ENCODE measurements around the gene CNGB1. TPM values are rescaled to one million over a fixed set of nuclear protein-coding genes. Genes with fewer than 3 reads are reported as not detected.

Gene CNGB1
- total and polyA plus RNA-seq, 2 donors (not counting 1 experiment from before 2014, with no cell fraction given): not detected

DNA sequence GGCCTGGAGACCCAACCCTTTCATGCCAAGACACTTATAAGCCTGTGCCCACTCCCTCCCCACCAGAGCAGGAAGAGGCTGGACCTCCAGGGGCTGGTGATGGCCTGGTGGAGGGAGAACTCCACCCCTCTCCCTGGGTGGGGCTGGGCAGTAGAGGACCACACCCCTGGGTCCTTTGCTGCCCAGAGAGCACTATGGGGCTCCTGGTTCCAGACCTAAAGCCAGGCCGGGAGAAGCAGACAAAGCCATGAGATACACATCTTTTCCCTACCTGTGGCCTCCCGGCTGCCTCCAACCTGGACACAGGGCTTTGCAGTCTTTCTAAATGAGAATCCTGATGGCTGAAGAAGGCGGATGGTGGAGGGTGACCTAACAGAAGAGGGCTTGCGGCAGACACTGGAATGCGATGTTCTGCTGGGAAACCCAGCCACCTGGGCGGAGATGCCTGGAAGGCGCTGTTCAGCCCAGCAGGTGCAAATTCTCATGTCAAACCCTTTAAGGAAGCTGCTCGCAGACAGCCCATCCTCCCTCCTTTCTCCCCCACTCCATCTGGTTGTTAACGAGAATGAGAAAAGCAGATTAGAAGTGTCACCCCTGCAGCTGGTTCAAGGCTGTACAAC is 124.7 kb downstream of the CNGB1 start:
- TF ChIP-seq CTCF (conservative IDR thresholded peaks at IDR 0.05 in 1 of 2, IDR thresholded peaks at IDR 0.05 in 1 of 2; ENCODE audit: low read depth in 1 of 2, low read length in 2 of 2): no peak
- no peak for TF ChIP-seq EZH2 (IDR thresholded peaks at IDR 0.05; ENCODE audit: low read length, missing control alignments)
- no peak overlapping the region for H3K4me2 ChIP-seq (ENCODE audit: extremely low read depth, insufficient read depth, low read length)

GRCh38 chr16:57845115-57845514 is 125.8 kb downstream of the CNGB1 start:
- H2AFZ ChIP-seq (ENCODE audit: low read length): no peak overlapping the region
- TF ChIP-seq CTCF (conservative IDR thresholded peaks at IDR 0.05 in 1 of 2, IDR thresholded peaks at IDR 0.05 in 1 of 2; ENCODE audit: low read depth in 1 of 2, low read length in 2 of 2) (no peak), EZH2 (IDR thresholded peaks at IDR 0.05; ENCODE audit: low read length, missing control alignments) (no peak)
- no peaks in the 10 kb centered on the region for H3K9me3 ChIP-seq (ENCODE audit: control insufficient read depth, insufficient read depth, low read depth, low read length)
- H3K9ac ChIP-seq (ENCODE audit: insufficient read depth, low read length): no peak overlapping the region
- no peaks in the 10 kb centered on the region for H3K79me2 ChIP-seq (ENCODE audit: control insufficient read depth, insufficient read depth, low read length)
- peaks cover 5% of the 10 kb centered on the region for H3K27me3 ChIP-seq (ENCODE audit: control insufficient read depth, insufficient read depth, low read length)
- no peak overlapping the region for H3K4me2 ChIP-seq (ENCODE audit: extremely low read depth, insufficient read depth, low read length)
- H3K4me3 ChIP-seq (replicated peaks in 1 of 4; ENCODE audit: control extremely low read depth in 1 of 4, insufficient read depth in 1 of 4, low read depth in 3 of 4, low read length in 4 of 4): no peak overlapping the region
- H3K36me3 ChIP-seq (ENCODE audit: control insufficient read depth, insufficient read depth, low read length): no peaks in the 10 kb centered on the region
- no peak overlapping the region for H3K27ac ChIP-seq (ENCODE audit: insufficient read depth, low read length)
- H4K20me1 ChIP-seq (ENCODE audit: control insufficient read depth, extremely low read depth, insufficient read depth, low read length): no peaks in the 10 kb centered on the region
- DNase-seq (ENCODE audit: low read depth in 2 of 2): no peak
- H3K4me1 ChIP-seq (ENCODE audit: control insufficient read depth, extremely low read depth, insufficient read depth, low read length): no peaks in the 10 kb centered on the region

More for the DNA sequence above, 124.7 kb downstream of the CNGB1 start:
- Histone ChIP-seq H3K36me3 (ENCODE audit: control insufficient read depth, insufficient read depth, low read length) (no peaks in the 10 kb centered on the region), H3K9me3 (ENCODE audit: control insufficient read depth, insufficient read depth, low read depth, low read length) (no peaks in the 10 kb centered on the region), H3K4me1 (ENCODE audit: control insufficient read depth, extremely low read depth, insufficient read depth, low read length) (no peaks in the 10 kb centered on the region), H3K4me3 (replicated peaks in 1 of 4; ENCODE audit: control extremely low read depth in 1 of 4, insufficient read depth in 1 of 4, low read depth in 3 of 4, low read length in 4 of 4) (no peak overlapping the region), H3K27ac (ENCODE audit: insufficient read depth, low read length) (no peak overlapping the region), H3K27me3 (ENCODE audit: control insufficient read depth, insufficient read depth, low read length) (peaks cover 5% of the 10 kb centered on the region), H3K79me2 (ENCODE audit: control insufficient read depth, insufficient read depth, low read length) (no peaks in the 10 kb centered on the region), H3K9ac (ENCODE audit: insufficient read depth, low read length) (no peak overlapping the region), H2AFZ (ENCODE audit: low read length) (no peak overlapping the region), H4K20me1 (ENCODE audit: control insufficient read depth, extremely low read depth, insufficient read depth, low read length) (no peaks in the 10 kb centered on the region)
- DNase-seq (ENCODE audit: low read depth in 2 of 2): peak in 1 of 2 donors; percentile 16

- no peaks in the 10 kb centered on the region for H3K9me3 ChIP-seq (ENCODE audit: control insufficient read depth, insufficient read depth, low read depth, low read length)
- H3K27ac ChIP-seq (ENCODE audit: insufficient read depth, low read length): no peak overlapping the region
- no peak overlapping the region for H3K4me2 ChIP-seq (ENCODE audit: extremely low read depth, insufficient read depth, low read length)
- H3K36me3 ChIP-seq (ENCODE audit: control insufficient read depth, insufficient read depth, low read length): no peaks in the 10 kb centered on the region
- H3K4me3 ChIP-seq (replicated peaks in 1 of 4; ENCODE audit: control extremely low read depth in 1 of 4, insufficient read depth in 1 of 4, low read depth in 3 of 4, low read length in 4 of 4): no peak overlapping the region
- TF ChIP-seq EZH2 (IDR thresholded peaks at IDR 0.05; ENCODE audit: low read length, missing control alignments): no peak
- TF ChIP-seq CTCF (conservative IDR thresholded peaks at IDR 0.05 in 1 of 2, IDR thresholded peaks at IDR 0.05 in 1 of 2; ENCODE audit: low read depth in 1 of 2, low read length in 2 of 2): no peak
- peaks cover 5% of the 10 kb centered on the region for H3K27me3 ChIP-seq (ENCODE audit: control insufficient read depth, insufficient read depth, low read length)
- H2AFZ ChIP-seq (ENCODE audit: low read length): no peak overlapping the region
- H3K79me2 ChIP-seq (ENCODE audit: control insufficient read depth, insufficient read depth, low read length): no peaks in the 10 kb centered on the region
- H4K20me1 ChIP-seq (ENCODE audit: control insufficient read depth, extremely low read depth, insufficient read depth, low read length): no peaks in the 10 kb centered on the region
- DNase-seq (ENCODE audit: low read depth in 2 of 2): no peak
- H3K4me1 ChIP-seq (ENCODE audit: control insufficient read depth, extremely low read depth, insufficient read depth, low read length): no peaks in the 10 kb centered on the region
- no peak overlapping the region for H3K9ac ChIP-seq (ENCODE audit: insufficient read depth, low read length)
Measured at GRCh38 chr16:57844416-57845030, 126.4 kb downstream of the CNGB1 start.

Measured in fibroblast of lung (primary cell).